Measurements from ENCODE around the gene NXN. TPM values are rescaled to one million over a fixed set of nuclear protein-coding genes. Genes with fewer than 3 reads are reported as not detected.
"Not testable (repeated sequence)": the region's sequence is repeated elsewhere in the genome, so short reads cannot be mapped to it uniquely, and the experiment has no call there.

Gene NXN
- total RNA-seq, 4 donors from 2014 or later: 11.3 to 51.6 (median 31.8) TPM

GRCh38 chr17:871751-872519 is 107.6 kb downstream of the NXN start:
- 78 to 83% methylated on average over 9 of the region's 9 CpGs for WGBS, 2 donors
- H3K4me3 ChIP-seq (ENCODE audit: low read depth, poor library complexity, severe bottlenecking): no peak overlapping the region
- no peak for TF ChIP-seq POLR2A (IDR thresholded peaks at IDR 0.05)
- no peak for TF ChIP-seq CTCF (IDR thresholded peaks at IDR 0.05)
- no peak for DNase-seq (ENCODE audit: low spot score in 2 of 2)
- intact Hi-C loops (cut with DNase I; ENCODE audit: low total_unique reads): no loop called here

GRCh38 chr17:869567-870525 is 109.7 kb downstream of the NXN start:
- TF ChIP-seq CTCF (IDR thresholded peaks at IDR 0.05) (no peak), POLR2A (IDR thresholded peaks at IDR 0.05) (no peak)
- WGBS, 2 donors: 15 to 26% methylated on average over 30 of the region's 30 CpGs
- no peak overlapping the region for H3K4me3 ChIP-seq (ENCODE audit: low read depth, poor library complexity, severe bottlenecking)
- peak; percentile 63 to 92 for DNase-seq (ENCODE audit: low spot score in 2 of 2)
- intact Hi-C loops (cut with DNase I; ENCODE audit: low total_unique reads): no loop called here

- TF ChIP-seq CTCF (IDR thresholded peaks at IDR 0.05) (no peak), POLR2A (IDR thresholded peaks at IDR 0.05) (no peak)
- WGBS, 2 donors: 41 to 48% methylated on average over 7 of the region's 7 CpGs
- no peak overlapping the region for H3K4me3 ChIP-seq (ENCODE audit: low read depth, poor library complexity, severe bottlenecking)
- intact Hi-C loops (cut with DNase I; ENCODE audit: low total_unique reads): no loop called here
- peak; percentile 70 to 89 for DNase-seq (ENCODE audit: low spot score in 2 of 2)
Measured at GRCh38 chr17:869086-869485, 110.5 kb downstream of the NXN start.

GRCh38 chr17:867896-868489 is 111.6 kb downstream of the NXN start:
- intact Hi-C loops (cut with DNase I; ENCODE audit: low total_unique reads): no loop called here

GRCh38 chr17:867238-867637 is 112.3 kb downstream of the NXN start:
- 71 to 86% methylated on average over 3 to 5 of the region's 10 CpGs for WGBS, 2 donors
- H3K4me3 ChIP-seq (ENCODE audit: low read depth, poor library complexity, severe bottlenecking); intact Hi-C loops (cut with DNase I; ENCODE audit: low total_unique reads); DNase-seq (ENCODE audit: low spot score in 2 of 2): not testable (repeated sequence)

More at GRCh38 chr17:867896-868489, 111.6 kb downstream of the NXN start:
- TF ChIP-seq POLR2A (IDR thresholded peaks at IDR 0.05) (no peak), CTCF (IDR thresholded peaks at IDR 0.05) (no peak)
- no peak for DNase-seq (ENCODE audit: low spot score in 2 of 2)
- no peak overlapping the region for H3K4me3 ChIP-seq (ENCODE audit: low read depth, poor library complexity, severe bottlenecking)
- 78 to 81% methylated on average over 13 of the region's 13 CpGs for WGBS, 2 donors
